ENCODE measurements around the gene ACER3. TPM values are rescaled to one million over a fixed set of nuclear protein-coding genes. Genes with fewer than 3 reads are reported as not detected.
A peak's percentile ranks its signal among the peaks of the same experiment; 100 is the strongest.

The ACER3 gene
- total RNA-seq, 1 experiment from 2014 or later: 13.7 TPM

DNA sequence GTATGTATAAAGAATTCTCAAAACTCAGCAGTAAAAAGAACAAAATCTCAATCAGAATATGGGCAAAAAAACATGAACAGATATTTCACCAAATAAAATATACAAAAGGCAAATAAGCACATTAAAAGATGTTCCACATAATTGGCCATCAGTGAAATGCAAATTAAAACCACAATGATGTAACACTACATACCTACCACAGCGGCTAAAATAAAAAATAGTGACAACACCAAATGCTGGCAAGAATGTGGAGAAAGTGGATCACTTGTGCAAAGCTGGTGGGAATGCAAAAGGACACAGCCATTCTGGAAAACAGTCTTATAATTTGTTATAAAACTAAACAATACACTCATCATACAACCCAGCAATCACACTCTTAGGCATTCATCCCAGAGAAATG, 38.3 kb upstream of the ACER3 start (continued):
- TF ChIP-seq ZNF396 (CRISPR knock-in tag; IDR thresholded peaks at IDR 0.05; ENCODE audit: borderline replicate concordance) (no peak), GRHL2 (CRISPR knock-in tag; IDR thresholded peaks at IDR 0.05; ENCODE audit: insufficient replicate concordance, severe bottlenecking) (no peak), TCF7 (CRISPR knock-in tag; IDR thresholded peaks at IDR 0.05; ENCODE audit: low read depth) (no peak), CREB1 (CRISPR knock-in tag; IDR thresholded peaks at IDR 0.05) (no peak), ZNF317 (CRISPR knock-in tag; IDR thresholded peaks at IDR 0.05; ENCODE audit: borderline replicate concordance, low read depth) (no peak), ATF1 (CRISPR knock-in tag; IDR thresholded peaks at IDR 0.05) (no peak), NR3C1 (CRISPR knock-in tag; conservative IDR thresholded peaks at IDR 0.05; ENCODE audit: low read depth) (no peak), ETV6 (CRISPR knock-in tag; IDR thresholded peaks at IDR 0.05) (no peak), IRF1 (CRISPR knock-in tag; IDR thresholded peaks at IDR 0.05) (no peak), FOXP1 (CRISPR knock-in tag; IDR thresholded peaks at IDR 0.05; ENCODE audit: borderline replicate concordance) (no peak), HMGA2 (CRISPR knock-in tag; IDR thresholded peaks at IDR 0.05) (no peak)
- TF ChIP-seq, protein P1, sequence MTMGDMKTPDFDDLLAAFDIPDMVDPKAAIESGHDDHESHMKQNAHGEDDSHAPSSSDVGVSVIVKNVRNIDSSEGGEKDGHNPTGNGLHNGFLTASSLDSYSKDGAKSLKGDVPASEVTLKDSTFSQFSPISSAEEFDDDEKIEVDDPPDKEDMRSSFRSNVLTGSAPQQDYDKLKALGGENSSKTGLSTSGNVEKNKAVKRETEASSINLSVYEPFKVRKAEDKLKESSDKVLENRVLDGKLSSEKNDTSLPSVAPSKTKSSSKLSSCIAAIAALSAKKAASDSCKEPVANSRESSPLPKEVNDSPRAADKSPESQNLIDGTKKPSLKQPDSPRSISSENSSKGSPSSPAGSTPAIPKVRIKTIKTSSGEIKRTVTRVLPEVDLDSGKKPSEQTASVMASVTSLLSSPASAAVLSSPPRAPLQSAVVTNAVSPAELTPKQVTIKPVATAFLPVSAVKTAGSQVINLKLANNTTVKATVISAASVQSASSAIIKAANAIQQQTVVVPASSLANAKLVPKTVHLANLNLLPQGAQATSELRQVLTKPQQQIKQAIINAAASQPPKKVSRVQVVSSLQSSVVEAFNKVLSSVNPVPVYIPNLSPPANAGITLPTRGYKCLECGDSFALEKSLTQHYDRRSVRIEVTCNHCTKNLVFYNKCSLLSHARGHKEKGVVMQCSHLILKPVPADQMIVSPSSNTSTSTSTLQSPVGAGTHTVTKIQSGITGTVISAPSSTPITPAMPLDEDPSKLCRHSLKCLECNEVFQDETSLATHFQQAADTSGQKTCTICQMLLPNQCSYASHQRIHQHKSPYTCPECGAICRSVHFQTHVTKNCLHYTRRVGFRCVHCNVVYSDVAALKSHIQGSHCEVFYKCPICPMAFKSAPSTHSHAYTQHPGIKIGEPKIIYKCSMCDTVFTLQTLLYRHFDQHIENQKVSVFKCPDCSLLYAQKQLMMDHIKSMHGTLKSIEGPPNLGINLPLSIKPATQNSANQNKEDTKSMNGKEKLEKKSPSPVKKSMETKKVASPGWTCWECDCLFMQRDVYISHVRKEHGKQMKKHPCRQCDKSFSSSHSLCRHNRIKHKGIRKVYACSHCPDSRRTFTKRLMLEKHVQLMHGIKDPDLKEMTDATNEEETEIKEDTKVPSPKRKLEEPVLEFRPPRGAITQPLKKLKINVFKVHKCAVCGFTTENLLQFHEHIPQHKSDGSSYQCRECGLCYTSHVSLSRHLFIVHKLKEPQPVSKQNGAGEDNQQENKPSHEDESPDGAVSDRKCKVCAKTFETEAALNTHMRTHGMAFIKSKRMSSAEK (CRISPR knock-in tag; IDR thresholded peaks at IDR 0.05; ENCODE audit: borderline replicate concordance): no peak

DNA sequence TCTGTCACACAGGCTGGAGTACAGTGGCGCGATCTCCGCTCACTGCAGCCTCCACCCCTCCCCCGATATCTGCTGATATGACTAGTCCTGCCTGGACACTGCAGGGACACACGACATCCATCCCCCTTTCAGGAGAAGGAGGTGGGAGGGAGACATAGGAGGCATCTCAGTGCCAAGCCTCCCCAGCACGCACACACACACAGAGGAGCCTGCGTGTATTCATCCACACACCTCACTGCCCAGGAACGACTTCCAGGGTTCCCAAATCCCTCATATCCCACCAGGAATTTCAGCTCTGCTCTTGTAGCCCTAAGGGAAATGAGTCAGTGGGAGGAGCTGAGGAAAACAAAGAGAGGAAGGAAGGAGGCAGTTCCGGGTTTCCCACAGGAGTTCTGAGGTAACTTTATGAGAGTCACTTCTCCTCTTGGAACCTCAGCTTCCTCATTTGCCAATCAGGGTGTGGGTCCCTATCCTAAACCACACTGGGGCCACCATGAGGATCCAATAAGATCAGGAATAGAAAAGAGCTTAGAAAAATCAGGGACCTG, 37.2 kb upstream of the ACER3 start:
- Mint-ChIP-seq H3K27me3 (ENCODE audit: low read depth) (no peaks in the 10 kb centered on the region), H3K4me3 (no peak overlapping the region), H3K36me3 (peaks cover 22% of the 10 kb centered on the region), H3K27ac (no peak overlapping the region), H3K9me3 (peaks cover 25% of the 10 kb centered on the region), H3K4me1 (peaks cover 20% of the 10 kb centered on the region)
- DNase-seq (ENCODE audit: low spot score) (no peak), ATAC-seq (peak; percentile 63)
- ChIA-PET POLR2A (interaction anchor here (0.5 kb wide), 1 partner anchor 220 kb away, joined by 5 read pairs; no protein-coding TSS in a partner anchor), CTCF (interaction anchor here (0.7 to 2.4 kb wide), 6 partner anchors 14 to 143 kb away, joined by 3 to 11 read pairs (median 4); no protein-coding TSS in a partner anchor)
- no peak for TF ChIP-seq PRDM15 (CRISPR knock-in tag; IDR thresholded peaks at IDR 0.05)

All from WTC11 (cell line).